Stimulated activated CD8-positive, alpha-beta memory T cell treated with anti-CD3 and anti-CD28 coated beads, Interleukin-12 subunit alpha, Interleukin-12 subunit beta, amount 100 ng/mL, for 1 hour (primary cell): ENCODE data around the gene DRG1.
"Not testable (repeated sequence)": the region's sequence is repeated elsewhere in the genome, so short reads cannot be mapped to it uniquely, and the experiment has no call there.

Experiments used
- DNase-seq: peaks from one replicate; pipeline ENCODE4 v3.0.0-alpha.2; 2020; ENCODE audit warnings: low read depth

The DRG1 gene, protein sequence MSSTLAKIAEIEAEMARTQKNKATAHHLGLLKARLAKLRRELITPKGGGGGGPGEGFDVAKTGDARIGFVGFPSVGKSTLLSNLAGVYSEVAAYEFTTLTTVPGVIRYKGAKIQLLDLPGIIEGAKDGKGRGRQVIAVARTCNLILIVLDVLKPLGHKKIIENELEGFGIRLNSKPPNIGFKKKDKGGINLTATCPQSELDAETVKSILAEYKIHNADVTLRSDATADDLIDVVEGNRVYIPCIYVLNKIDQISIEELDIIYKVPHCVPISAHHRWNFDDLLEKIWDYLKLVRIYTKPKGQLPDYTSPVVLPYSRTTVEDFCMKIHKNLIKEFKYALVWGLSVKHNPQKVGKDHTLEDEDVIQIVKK

DNA sequence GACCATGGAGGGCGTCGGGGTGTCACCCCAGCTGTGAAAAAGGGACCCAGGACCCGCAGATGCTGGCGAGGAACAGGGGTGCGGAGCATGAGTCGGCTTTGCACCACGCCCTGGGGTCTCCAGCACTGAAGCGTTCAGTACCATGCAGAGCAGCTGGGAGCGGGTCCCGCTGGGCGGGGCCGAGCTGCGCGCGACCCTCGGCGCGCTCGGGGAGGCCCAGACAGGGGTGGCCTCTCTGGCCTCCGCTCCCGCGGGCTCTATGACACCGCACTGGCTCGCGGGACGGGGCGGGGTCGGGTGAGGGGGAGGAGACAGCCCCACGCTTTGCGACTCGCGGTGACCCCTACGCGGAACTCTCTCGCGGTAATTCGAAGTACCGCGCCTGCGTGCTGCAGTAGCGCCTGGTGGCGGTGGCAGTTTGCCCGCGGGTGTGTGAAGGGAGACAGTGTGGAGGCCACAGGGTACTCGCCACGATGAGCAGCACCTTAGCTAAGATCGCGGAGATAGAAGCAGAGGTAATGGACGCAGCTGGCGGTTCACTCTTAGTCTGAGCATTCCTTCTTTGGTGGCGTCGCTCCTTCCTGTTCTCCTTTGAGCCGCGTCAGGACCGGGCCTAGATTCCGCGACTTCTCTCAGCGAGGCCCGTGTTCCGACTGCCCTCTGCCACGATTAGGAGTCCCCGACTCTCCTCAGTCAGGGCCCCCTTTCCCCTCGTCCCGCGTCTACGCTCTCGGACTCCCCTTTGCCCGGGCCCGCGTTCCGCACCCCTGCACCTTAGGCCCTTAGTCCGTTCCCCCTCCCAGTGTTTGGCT is at the start of gene DRG1:
Gene DRG1, plus strand, starts transcription at position 394 of the 812 bp plus-strand sequence. Its CDS starts 80 bp downstream, at position 474.
- DNase-seq, result peak; percentile 91

DNA sequence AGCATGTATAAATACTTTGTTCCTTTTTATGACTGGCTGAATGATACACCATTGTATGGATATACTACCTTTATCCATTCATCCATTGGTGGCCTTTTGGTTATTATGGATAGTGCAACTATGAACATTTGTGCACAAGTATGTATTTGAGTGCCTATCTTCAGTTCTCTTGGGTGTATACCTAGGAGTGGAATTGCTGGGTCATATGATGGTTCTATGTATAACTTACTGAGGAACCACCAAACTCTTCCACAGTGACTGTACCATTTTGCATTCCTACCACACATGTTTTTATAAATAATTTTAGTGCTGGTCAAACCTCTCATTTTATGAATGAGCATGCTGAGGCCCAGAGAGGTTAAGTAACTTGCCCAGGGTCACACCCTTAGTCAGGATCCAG is 49.4 kb upstream of the DRG1 start:
- no peak for DNase-seq

DNA sequence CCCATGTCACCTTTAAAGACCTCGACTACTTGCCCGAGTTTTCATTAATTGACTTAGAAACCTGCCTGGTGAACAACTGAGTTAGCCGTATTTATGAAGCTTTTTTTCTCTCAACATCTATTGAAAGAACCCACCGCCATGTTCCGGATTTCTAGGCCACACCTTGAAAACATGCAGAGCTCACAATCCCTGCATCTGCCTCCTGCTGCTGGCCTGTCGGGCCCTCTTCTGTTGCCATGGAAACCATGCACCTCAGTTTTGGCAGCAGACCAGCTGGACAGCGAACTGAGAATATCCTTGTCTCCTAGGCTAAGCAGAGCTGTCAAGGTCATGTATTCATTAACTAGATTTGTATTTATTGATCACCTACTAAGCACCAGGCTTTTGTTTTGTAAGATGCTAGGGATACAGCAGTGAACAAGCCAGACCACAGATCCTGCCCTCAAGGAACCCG is 49.0 kb upstream of the DRG1 start:
- no peak for DNase-seq

DNA sequence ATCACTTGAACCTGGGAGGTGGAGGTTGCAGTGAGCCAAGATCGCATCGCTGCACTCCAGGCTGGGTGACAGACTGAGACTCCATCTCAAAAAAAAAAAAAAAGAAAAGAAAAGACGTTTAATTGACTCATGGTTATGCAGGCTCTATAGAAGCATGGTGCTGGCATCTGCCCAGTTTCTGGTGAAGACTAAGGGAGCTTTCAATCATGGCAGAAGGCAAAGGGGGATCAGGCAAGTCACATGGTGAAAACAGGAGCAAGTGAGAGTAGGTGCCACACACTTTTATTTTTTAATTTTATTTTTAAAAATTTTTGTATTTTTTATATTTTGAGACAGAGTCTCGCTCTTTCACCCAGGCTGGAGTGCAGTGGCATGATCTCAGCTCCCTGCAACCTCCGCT is 44.9 kb upstream of the DRG1 start:
- no peak for DNase-seq

DNA sequence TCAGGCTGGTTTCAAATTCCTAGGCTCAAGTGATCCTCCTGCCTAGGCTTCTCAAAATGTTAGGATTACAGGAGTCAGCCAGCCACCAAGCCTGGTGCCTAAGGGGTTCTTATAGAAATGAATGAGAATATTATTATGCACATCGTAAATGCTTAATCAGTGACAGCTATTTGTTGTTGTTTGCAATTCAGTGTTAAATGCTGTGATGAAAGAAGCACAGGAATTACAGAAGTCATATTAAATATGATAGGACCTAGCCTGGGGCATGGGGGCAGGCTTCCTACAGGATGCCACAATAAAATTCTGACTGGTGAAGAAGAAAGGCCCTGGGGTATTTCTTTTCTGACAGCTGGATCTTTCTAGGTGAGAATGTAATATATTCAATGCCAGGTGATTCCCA is 39.4 kb upstream of the DRG1 start:
- DNase-seq, result no peak

DNA sequence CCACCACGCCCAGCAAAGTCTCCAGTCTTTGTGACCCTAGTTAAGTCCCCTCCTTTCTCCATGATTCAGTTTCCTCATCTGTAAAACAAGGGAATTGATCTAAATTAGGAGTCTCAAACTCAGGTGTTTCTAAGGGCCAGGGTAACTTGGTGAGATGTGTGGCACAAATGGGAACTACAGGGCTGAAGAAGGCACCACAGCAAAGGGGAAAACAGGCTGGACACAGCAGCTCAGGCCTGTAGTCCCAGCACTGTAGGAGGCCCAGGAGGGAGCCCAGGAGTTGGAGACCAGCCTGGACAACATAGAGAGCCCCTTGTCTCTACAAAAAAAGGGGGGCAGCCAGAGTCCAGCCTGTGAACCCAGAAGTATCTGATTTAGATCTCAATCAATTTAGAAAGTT is 37.7 kb upstream of the DRG1 start:
- no peak for DNase-seq

DNA sequence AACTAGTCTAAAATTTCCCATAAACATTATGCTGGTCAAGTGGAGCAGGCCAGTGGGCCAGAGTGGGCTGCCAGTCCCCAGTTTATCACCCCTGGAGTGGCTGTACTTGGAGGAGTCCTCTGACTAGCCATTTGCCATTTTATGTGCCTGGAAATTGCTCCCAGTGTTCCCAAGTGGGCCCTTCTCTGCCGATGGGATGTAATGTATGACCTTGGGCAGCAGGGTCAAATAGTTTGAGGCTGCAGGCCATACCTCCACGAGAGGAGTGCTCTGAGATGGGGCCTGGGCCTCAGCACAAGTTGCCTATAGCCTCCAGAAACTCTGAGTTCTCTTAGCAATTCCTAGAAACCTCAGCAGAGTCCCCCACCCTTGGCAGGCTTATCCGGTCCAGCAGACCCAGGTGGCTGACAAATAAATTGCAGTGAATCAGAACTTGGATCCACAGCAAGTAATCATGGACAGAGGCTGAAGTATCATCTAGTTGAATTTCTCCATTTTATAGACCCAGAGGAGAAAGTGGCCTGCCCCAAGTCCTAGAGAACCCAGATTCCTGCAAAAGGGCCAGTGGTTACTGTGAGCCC is 35.4 kb upstream of the DRG1 start:
- DNase-seq, result no peak

DNA sequence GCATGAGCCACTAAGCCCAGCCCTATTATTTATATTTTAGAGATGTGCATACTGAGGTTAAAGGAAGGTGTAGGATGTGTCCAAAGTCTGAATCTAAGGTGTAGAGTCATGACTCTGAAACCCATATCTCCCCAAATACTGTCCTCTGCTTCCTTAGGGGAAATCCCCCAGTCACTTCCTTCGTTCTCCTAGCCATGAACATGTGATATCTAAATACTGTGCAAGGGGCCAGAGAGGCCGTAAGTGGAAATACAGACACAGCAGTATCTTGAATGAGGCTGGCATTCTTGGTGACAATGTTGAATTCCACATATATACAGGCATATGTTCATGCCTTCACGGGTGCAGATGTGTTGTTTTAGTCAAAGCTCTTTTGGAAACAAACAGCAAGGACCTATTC is 32.0 kb upstream of the DRG1 start:
- no peak for DNase-seq

DNA sequence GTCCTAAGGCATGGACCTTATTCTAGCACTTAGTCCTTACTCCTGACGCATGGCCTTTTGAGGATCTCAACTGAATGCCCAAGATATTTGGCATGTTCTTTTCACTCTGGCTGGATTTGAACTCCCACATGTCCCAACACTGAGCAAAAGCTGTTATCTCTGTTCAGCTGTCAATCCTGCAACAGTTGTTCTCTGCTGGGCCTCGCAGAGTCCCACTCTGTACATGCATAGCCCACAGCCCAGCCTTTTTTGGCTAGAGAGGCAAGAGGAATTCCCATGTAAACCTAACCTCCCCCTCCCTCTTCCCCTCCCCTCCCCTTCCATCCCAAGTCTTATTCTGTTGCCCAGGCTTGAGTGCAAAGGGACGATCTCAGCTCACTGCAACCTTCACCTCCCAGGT is 21.8 kb upstream of the DRG1 start:
- DNase-seq, result no peak

DNA sequence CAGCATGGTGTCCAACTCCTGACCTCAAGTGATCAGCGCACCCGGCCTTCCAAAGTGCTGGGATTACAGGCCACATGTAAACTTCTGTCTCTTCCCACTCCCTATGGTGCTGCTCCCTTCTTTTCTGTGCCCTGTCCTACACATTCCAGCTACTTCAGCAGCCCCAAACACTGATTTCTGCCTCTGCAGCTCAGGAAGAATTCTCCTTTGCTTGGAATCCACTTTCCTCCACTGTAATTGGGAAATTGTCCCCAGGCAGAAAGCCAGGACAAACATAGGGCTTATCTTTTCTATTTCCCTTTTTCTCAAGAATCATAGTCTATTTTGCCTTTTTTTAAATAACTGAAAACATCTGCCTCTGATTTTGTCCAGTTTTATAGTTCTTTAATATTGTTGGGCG is 21.3 kb upstream of the DRG1 start:
- no peak for DNase-seq

DNA sequence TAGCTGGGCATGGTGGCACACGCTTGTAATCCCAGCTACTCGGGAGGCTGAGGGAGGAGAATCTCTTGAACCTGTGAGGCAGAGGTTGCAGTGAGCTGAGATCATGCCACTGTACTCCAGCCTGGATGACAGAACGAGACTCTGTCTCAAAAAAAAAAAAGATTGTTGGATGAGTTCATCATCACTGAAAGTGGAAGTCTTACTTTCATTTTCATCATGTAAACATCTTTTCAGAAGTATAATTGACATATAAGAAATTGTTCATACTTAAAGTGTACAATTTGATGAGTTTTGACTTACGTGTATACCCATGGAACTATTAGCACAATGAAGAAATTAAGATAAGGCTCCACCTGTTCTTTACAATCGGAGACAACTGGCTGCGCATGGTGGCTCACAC is 20.8 kb upstream of the DRG1 start:
- not testable (repeated sequence) for DNase-seq

DNA sequence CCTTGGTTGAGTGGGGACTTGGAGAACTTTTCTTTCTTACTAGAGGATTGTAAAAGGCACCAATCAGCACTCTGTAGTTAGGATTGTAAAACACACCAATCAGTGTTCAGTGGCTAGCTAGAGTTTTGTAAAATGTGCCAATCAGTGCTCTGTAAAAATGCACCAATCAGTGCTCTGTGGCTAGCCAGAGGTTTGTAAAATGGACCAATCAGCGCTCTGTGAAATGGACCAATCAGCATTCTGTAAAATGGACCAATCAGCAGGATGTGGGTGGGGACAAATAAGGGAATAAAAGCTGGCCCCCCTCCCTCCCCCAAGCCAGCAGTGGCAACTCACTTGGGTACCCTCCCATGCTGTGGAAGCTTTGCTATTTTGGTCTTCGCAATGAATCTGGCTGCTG is 5.5 kb upstream of the DRG1 start:
- DNase-seq, result no peak

DNA sequence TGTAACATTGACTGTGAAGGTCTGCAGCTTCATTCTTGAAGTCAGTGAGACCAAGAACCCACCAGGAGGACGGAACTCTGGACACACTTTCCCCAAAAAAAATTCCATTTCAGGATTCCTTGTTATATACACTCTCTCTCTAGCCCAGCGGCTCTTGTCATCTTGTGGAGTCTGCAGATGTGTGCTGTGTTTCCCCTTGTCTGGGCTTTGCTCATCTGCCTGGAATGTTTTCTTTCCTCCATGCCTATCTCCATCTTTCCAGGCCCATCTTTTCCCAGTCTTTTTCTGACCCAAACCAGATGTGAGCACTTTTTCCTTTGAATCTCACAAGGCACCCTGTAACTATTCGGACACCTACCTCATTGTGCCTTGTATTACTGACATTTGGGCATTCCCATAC is 5.1 kb upstream of the DRG1 start:
- no peak for DNase-seq

DNA sequence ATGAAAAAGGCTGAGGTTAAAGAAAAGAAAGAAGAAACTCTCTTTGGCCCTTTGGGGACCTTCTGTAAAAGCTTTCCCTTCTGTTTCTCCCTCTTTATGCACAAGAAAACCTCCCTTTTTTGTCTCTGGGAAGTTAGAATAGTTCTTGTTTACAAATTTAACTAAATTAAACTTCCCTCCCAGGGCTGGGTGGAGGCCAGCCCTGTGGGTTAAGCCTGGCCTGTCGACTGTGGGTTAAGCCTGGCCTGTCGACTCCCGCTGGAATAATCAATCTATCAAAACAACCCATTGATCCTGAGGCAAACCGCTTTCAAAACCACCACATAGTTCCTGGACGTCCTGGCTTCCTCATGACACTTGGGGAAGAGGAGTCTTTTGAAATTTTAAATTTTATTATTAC is 1.2 kb upstream of the DRG1 start:
- DNase-seq, result no peak

DNA sequence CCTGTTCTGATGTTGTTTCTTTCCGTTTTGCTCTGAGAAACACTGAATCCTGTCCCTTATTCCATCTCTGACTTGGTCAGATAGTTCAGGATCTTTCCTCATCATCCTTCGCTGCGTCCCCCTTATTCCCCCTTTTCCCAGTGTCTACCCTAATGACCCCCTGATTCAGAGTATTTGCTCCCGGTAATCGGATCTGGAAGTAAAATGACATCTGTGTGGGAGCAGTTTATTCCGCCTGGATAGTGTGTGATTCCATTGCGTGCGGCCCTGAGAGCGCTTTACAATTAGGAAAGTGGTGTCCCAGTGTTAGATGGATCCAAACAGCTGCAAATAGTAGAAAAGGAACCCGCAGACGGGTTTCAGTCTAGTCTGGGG is 606 bp downstream of the DRG1 start:
- DNase-seq, result no peak

DNA sequence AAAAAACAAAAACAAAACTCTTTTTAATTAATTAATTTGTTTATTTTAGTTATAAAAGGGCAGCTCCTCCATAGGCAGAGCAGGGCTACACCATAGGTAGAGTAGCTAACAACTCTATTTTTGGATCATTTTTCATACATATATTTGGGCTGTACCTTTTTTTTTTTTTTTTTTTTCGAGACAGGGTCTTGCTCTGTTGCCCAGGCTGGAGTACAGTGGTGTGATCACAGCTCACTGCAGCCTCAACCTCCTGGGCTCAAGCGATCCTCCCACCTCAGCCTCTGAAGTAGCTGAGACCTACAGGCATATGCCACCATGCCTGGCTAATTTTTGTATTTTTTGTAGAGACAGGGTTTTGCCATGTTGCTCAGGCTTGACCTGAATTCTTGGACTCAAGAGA is 2.9 kb downstream of the DRG1 start:
- DNase-seq, result not testable (repeated sequence)

DNA sequence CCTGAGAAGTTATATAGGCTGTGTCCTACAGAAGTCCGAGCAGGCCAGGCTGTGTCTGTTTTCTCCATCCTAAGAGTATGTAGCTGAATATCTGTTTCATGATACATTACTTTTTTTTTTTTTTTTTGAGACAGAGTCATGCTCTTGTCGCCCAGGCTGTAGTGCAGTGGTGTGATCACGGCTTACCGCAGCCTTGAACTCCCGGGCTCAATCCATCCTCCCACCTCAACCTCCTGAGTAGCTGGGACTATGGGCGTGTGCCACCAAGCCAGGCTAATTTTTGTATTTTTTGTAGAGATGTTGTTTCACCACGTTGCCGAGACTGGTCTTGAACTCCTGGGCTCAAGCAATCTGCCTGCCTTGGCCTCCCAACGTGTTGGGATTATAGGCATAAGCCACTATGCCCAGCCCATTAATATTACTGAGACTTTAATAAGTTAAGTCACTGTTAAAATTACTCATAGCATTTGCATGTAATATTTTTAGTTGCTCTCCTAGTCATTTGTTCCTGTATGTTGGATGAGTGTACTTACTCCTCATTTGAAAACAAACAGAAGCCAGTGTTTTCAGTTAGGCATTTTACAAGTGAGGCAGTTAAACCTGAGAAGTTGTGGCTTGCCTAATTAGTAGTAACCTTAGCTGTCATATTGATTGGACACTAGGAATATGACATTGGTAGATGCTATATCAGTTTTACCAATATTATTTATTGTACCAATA is 26.1 kb downstream of the DRG1 start:
- no peak for DNase-seq

DNA sequence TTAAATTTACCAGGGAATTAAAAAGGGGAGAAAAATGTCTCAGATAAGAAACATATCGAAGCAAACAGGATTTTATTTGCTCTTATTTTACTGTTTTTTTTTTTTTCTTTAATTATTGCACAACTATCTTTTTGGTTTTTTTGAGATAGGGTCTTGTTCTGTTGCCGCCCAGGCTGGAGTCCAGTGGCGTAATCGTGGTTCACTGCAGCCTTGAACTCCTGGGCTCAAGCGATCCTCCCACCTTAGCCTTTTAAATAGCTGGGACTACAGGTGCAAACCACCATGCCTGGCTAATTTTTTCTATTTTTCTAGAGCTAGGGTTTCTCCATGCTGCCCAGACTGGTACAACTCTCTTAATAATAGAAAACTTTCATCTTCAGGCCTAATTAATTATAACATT is 32.5 kb downstream of the DRG1 start:
- no peak for DNase-seq

DNA sequence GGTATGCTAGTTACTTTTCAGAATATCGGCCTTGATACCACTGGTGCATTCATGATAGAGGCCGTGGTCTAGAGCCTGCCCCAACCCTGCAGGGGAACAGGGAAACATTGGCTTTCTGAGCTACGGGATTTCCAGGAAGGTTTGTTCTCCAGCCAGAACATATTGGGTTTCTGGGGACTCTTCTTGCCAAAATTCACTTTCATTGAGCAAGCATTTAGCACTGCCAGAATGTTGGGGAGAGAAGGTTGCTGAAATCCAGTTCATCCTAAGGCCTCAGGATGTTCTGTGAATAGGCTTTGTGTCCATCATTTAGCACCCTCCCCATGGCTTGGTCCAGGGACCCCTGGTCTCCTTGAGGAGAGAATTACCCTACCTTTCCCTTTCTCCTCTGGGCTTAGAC is 36.7 kb downstream of the DRG1 start:
- DNase-seq, result no peak

DNA sequence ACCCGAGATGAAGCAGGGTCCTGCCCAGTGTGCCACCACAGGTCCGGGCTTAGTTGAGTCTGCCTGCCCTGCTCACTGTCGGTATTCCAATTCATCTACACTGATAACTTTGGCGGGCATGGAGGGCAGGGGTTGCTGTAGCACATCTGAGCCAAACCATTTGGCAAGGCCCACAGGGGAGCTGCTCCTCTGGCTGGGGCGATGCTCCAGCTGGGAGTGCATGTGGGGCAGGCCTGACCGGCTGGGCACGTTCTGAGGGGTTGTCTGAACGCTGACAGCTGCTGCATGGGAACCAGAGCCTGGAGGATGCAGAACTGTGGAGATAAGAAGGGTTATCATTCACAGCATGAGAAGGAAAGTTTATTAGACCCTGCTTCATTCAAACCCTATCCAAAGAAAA is 40.4 kb downstream of the DRG1 start:
- DNase-seq, result no peak

DNA sequence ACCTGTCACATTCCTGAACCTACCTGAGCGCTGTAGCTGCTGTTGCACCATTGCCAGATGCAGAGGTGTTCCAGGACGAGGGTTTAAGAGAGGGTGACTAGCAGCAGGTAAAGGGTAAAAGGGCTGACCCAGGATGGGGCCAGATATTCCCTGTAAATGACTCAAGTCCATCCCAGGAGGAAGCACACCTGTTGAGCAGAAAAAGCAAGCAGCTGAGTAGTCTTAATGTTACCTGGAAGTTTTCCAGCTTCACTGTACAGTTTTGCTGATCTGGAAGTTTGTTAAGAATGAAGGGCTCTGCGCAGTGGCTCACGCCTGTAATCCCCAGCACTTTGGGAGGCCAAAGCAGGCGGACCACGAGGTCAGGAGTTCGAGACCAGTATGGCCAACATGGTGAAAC is 41.3 kb downstream of the DRG1 start:
- no peak for DNase-seq

DNA sequence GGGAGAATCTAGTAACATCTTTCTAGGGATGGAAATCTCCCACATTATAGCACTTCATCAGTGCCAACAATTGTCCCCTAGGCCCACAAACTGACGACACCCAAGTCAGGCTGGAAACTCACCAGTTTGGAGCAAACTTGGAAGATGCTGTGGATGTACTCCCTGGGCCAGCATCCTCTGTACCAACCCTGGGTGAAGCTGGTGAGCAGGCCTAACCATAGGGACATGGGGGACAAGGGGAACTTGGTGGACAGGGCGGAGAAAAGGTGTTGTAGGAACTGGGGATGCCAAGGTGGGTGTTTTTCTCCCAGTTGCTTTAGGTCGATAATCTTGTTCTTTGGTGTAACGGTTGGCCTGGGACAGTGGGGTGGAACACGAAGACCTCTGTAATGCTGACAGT is 42.2 kb downstream of the DRG1 start:
- no peak for DNase-seq
